Daoy (cell line): Measurements from ENCODE around the gene ZDHHC1. TPM values are rescaled to one million over a fixed set of nuclear protein-coding genes. Genes with fewer than 3 reads are reported as not detected.
A peak's percentile ranks its signal among the peaks of the same experiment; 100 is the strongest.
"Not testable (repeated sequence)": the region's sequence is repeated elsewhere in the genome, so short reads cannot be mapped to it uniquely, and the experiment has no call there.

Experiments used
- DNase-seq: peaks from one replicate; pipeline ENCODE4 v3.0.0-alpha.2; 2015; ENCODE audit warnings: low read depth
- total RNA-seq: library from RNA; depleted of rRNA; stranded (reverse); fragments of >200 nt; shearing (Covaris generic); gene quantifications from 2 replicates; pipeline ENCODE4 v1.2.3, GENCODE V29; 2014

The ZDHHC1 gene
- total RNA-seq, 1 experiment from 2014 or later, result 3.0 TPM

DNA sequence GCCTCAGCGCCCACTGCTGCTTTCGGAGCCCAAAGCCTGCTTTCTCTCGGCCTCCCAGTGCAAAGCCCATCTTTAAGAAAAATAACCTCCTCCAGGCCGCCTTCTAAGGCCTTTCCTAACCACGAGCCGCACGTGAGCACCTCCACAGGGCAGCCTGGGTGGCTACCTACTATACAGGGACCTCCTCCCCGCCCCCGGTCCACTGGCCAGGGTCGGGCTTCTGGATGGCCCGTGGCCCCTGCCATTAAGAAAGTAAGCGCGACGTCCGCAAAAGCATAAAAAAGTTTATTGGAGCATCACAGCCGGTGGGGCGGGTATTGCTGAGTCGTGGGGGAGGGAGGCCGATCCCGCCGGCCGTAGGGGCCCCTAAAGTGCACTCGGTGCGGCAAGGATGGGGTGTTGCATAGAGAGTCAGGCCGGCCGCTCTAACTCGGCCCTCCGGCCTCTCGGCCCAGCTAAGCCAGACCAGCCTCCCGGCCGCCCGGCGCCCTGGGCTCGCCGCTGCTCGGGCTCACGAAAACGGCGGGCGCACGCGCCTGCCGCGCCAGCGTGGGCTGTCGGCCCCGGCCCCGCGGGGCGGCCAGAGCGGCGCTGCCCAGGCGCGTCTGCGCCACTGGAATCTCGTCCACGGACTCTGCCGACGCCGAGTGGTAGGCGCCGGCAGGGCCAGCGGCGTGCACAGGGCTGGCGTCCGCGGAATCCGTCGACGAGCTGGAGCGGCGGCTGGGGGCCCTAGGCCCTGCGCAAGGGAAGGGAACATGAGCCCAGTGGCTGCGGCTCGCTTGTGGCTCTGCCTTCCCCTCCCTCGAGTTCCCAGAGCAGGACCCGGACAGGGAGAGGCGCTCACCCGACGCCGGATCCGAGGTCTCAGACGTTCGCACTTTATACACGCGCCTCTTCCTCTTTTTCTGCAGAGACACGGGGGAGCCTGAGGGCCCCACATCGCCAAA is 21.8 kb downstream of the ZDHHC1 start:
- no peak for DNase-seq

DNA sequence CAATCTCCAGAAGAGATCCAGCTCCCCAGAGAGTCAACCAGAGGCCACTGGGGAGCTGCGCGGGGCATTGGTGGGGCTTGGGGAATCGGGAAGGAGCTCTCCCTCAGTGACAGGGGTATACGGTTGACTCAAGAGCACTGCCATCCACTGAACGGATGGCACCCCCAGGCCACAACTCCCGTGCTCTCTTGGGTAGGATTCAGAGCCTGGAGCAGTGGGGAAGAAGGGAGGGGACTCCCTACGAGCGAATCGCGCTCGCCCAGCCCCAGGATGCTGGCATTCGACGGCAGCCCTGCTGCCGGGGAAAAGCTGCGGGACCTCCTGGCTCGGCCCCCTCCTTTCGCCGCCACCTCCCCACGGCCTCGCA is 22.5 kb downstream of the ZDHHC1 start:
- DNase-seq, result no peak

GRCh38 chr16:67393111-67393787 is 23.0 kb downstream of the ZDHHC1 start, which contains the start of gene TPPP3:
TPPP3 (minus strand) TSS chr16:67393498; CDS start chr16:67391111, 2,387 bp downstream.
- DNase-seq, result peak; percentile 82

DNA sequence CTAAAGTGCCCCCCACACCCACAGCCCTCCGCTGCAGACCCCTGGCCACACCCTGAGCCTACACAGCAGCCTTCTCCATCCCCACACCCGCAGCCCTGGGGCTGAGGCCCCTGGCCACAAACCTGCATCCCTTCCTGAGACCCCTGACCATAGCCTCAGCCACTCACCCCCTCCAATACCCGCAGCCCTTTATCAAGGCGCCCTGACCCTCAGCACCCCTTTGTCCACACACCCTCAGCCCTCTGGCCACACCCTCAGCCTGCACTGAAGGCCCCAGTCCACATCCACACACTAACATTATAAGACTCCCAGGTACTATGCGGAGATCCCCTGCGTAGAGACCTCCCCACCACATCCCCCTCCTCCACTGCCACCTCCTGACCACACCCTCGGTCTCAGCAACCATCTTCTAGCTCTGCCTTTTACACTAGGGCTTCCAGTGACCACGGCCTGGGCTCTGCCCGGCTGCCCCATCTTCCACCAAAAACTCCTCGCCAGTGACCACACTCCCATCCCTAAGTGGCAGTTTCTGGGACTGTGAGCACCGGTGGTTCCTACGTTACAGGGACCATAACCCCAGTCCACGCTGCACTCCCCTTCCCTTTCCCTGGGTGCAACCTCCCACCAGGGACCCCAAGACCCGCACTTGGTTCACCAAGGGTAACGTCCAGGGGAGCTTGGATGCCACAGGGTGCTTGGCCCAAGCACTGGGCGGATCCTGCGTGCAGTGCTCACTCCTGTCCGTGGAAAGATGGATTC is 23.8 kb downstream of the ZDHHC1 start:
- DNase-seq, result no peak

- DNase-seq, result no peak
Measured at GRCh38 chr16:67391424-67392300, 24.6 kb downstream of the ZDHHC1 start.

GRCh38 chr16:67390816-67391423 is 25.4 kb downstream of the ZDHHC1 start:
- DNase-seq, result no peak

- no peak for DNase-seq
Measured at GRCh38 chr16:67389911-67390815, 26.1 kb downstream of the ZDHHC1 start.

GRCh38 chr16:67388591-67388990 is 27.7 kb downstream of the ZDHHC1 start:
- no peak for DNase-seq

GRCh38 chr16:67388191-67388590 is 28.1 kb downstream of the ZDHHC1 start:
- no peak for DNase-seq

DNA sequence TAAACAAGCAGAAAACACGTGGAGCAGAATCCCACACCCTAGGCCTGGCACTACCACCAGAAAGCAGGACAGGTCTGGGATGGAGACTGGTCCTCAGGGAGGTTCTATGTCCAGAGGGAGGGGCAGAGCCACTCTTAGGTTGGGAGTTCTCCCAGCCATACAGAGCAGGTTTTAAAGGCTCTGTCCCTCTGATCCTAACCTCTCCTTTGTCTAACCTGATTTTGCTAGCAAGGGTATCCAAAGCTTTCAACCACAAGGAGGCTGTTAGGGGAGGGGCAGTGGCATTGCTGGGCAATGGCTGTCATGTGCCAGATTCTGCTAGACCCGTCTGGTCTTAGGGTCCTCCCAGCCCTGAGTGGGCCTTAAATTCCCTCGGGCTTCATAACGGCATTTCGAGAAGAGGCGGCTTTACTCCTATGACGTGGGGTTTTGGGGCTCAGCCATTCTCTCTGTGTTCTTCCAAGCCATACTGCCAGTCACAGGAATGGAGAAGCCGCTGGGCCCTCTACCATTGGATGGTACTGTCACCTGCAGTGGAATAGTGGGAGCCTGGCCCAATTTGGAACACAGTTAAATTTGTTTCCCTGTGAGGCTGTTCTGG is 28.7 kb downstream of the ZDHHC1 start:
- no peak for DNase-seq

DNA sequence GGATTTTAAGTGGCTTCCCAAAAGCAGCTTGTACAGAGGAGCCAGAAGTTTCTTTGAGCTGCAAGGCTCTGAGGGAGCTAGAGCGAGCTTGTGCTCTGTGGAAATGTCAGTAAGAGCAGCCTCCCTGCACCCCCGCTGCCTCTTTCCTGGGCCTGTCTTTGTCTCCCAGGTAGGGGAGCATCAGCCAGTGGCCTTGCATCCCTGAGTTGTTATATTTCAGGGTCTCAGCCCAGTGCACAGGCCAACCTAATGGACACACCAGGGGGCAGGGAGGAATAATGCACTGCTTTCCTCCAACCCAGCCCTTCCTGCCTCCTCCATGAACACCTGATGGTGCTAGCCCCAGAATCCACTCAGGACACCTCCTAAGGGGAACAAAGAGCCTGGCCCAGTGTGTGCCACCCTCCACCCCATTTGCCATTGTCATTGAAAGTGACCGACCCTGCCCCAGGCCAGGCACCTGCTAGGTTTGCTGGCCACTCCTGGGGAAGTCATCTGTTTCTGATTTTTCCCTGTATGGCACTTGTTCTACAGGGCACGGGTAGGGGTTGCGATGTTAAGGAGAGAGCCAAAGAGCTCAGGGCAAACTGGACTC is 29.3 kb downstream of the ZDHHC1 start:
- no peak for DNase-seq

DNA sequence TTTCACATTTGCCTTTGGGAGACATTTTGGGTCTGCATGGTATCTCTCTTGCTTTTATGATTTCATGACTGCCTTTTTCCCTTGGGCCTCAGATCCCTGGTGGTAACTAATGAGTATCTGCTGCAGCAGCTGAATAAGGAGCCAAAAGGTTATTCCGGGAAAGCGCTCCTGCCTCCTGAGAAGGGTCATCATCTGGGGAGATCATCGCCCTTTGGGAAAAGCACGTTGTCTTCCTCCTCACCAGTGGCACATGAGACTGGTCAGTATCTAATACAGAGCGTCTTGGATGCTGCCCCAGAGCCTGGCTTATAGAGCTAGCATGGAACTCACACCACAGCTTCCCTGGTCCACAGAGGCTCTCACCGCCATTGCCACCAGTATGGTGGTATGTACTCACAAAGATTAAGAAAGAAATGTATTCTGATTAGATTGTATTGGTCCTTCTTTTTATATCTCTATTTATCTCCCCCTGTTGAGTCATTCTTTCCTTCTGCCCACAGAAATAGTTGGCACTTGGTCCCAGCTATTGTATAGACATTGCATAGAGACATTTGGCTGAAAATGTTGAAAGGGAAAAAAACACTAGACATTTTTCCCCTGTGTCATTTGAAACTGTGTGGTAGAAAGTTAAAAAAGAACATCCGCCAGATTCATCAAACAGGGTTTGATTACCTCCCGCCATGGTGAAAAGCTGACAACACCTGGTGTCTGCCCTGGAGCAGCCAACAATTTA is 31.3 kb downstream of the ZDHHC1 start:
- no peak for DNase-seq

- DNase-seq, result no peak
Measured at GRCh38 chr16:67383284-67383683, 33.0 kb downstream of the ZDHHC1 start.

GRCh38 chr16:67378642-67379041 is 37.6 kb downstream of the ZDHHC1 start:
- DNase-seq, result no peak

DNA sequence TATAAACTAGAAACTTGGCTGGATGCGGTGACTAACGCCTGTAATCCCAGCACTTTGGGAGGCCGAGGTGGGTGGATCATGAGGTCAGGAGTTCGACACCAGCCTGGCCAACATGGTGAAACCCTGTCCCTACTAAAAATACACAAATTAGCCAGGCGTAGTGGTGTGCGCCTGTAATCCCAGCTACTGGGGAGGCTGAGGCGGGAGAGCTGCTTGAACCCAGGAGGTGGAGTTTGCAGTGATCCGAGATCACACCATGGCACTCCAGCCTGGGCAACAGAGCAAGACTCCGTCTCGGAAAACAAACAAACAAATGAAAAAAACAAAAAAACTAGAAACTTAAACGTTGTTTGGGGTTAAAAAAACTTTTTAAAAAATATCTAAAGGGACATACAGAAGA is 40.3 kb downstream of the ZDHHC1 start:
- DNase-seq, result not testable (repeated sequence)

- no peak for DNase-seq
Measured at GRCh38 chr16:67372664-67373063, 43.6 kb downstream of the ZDHHC1 start.

DNA sequence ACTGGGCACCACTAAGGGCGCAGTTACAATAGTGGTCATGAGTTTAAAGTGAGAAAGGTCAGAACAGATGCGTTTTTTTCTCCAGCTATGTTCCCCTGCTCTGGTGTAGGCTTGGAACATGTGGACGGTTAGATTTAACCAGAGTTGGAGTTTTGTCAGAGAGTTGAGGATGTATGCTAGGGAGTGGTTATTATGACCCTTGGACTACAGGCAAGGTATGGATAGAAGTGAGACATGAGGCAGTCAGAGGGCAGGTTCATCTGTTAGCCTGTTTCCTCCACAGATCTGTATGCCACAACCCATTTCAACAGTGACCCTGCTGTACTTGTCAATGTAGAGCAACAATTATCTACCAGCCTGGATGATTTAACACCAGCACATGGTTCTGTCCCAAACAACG is 45.6 kb downstream of the ZDHHC1 start:
- DNase-seq, result no peak

DNA sequence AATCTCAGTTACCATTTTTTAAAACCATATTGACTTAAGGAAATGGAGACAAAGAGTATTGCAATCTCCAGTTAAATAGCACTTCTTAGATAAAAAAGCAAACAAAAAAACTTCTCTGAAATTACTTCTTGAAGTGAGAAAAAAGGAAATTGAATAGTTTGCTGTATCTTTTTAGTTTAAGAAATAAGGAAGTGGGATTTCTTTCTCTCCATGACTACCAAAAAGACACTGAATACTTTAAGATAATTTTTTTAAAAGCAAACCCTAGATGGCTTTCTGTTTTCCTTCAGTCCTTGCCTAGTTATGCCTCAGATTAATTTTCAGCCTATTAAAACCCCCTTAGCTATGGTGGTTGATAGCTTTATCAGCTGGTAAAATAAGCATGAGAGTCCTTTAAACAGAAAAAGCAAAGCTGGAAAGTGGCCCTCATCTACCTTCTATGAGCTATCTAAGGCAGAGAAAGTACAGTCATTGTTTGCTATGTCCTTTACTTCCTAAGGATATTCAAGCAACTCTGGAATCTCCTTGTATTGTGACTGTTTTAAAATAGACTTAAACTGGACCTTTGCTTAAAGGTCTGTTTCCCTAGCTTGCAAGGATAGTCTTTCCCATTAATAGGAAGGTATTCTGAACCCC is 51.6 kb downstream of the ZDHHC1 start:
- DNase-seq, result no peak
